PC-9 (cell line): Measurements from ENCODE around the gene ACSF2.

Experiments
- EZH2 ChIP-seq: fragments of 200-600 bp; sonication (generic); IDR thresholded peaks from 2 replicates; pipeline ENCODE4 v1.8.0; 2017; ENCODE audit warnings: antibody characterized with exemption, low read depth
- TF ChIP-seq, protein P1 (sequence below): fragments of 200-600 bp; sonication (generic); conservative IDR thresholded peaks from 2 replicates; pipeline ENCODE4 v1.6.1; 2017; ENCODE audit warnings: mixed run types, antibody characterized with exemption, mild to moderate bottlenecking, moderate library complexity

DNA sequence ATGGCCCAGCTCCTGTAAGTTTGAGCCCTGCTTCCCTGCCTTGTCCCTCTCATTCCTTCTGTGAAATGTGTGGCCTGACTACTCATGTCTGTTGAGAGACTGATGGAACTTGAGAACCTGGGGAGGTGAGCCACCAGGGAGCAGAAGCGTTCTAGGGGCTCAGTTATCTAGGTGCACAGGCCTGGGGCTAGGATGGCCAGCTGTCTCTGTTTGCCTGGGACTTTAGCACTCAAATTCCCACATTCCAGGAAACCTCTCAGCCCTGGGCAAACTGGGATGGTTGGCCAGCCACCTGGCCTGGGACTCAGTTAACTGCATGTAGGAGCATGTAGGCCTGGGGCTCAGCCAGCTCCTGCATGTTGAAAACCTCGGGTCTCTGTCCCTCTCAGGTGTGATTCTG, 97.2 kb downstream of the ACSF2 start:
- TF ChIP-seq, protein P1, sequence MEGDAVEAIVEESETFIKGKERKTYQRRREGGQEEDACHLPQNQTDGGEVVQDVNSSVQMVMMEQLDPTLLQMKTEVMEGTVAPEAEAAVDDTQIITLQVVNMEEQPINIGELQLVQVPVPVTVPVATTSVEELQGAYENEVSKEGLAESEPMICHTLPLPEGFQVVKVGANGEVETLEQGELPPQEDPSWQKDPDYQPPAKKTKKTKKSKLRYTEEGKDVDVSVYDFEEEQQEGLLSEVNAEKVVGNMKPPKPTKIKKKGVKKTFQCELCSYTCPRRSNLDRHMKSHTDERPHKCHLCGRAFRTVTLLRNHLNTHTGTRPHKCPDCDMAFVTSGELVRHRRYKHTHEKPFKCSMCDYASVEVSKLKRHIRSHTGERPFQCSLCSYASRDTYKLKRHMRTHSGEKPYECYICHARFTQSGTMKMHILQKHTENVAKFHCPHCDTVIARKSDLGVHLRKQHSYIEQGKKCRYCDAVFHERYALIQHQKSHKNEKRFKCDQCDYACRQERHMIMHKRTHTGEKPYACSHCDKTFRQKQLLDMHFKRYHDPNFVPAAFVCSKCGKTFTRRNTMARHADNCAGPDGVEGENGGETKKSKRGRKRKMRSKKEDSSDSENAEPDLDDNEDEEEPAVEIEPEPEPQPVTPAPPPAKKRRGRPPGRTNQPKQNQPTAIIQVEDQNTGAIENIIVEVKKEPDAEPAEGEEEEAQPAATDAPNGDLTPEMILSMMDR: no peak
- TF ChIP-seq EZH2: no peak
